ENCODE data around the gene SHOC2.

Gene SHOC2

GRCh38 chr10:110944792-110945396 lies 25.5 kb downstream of the SHOC2 start:
- DNase-seq, result no peak

- DNase-seq, result no peak
Observed at GRCh38 chr10:110946496-110946895, 27.1 kb downstream of the SHOC2 start.

- DNase-seq, result no peak
Observed at GRCh38 chr10:110947061-110947595, 27.7 kb downstream of the SHOC2 start.

DNA sequence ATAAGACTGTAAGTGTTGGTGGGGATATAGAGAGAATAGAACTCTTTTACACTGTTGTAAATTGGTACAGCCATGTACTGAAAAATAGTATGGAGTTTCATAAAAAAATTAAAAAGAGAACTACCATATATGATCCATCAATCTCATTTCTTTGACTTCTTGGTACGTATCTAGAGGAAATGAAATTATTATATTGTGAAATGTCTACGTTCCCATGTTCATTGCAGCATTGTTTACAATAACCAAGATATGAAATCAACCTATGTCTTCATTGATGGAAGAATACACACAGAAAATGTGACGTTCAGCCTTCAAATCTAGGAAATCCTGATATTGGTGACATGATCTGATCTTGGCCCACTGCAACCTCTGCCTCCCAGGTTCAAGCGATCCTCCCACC lies 32.0 kb downstream of the SHOC2 start:
- no peak for DNase-seq

GRCh38 chr10:110957606-110958005 lies 38.2 kb downstream of the SHOC2 start:
- DNase-seq, result no peak

DNA sequence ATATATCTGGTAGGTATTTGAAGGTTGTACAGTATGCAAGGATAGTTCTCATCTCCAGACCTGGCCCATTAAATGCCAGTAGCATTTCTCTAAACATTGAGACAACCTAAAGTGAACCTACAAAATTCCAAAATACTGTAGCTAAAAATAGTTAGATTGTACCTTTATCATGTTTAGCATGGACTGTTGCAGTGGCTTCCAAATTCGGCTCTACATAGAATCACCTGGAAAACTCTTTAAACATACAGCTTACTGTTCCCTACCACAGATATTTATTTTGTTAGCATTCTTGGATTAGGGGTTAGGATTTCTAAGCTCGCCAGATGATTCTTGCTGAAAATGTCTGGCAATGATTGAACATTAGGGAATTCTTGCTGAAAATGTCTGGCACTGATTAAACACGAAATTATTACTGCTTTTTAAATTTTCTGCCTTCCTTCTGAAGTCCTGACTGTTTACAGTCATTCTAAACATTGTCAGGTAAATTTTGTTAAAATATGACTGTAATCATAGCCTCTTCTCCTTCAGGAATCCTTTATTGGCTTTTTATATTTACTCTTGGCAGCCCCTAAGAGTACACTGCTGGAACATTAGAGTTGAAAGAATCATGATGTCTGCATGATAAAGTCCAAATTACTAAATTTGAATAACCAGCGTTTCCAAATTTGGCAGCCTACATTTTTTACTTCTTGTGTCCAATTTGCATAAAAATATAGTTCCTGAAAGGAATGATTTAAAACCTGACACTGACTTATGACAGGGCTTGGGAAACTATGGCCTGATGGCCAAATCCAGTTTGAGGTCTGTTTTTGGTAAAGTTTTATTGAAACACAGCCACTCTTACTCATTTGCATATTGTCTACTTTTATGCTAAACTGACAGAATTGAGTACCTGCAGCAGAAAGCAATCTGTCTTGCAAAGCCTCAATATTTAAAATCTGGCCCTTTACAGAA lies 40.3 kb downstream of the SHOC2 start:
- no peak for DNase-seq

DNA sequence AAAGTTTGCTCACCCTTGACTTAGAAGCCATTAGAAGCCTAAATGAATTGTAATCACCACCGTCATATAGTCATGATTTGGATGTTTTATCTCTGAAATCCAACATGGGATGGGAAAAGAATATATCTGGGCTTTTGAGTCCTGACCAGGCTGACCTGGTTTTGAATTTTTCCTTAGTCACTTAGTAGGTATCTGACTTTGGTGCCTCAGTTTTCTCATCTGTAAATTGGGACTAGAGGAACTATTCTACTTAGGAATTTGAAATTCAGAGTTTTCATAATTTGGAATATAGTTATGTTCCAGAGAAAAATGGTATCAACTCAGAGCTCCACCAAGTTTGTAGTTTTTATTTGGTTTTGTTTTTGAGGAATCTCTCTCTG lies 40.9 kb downstream of the SHOC2 start:
- no peak for DNase-seq

GRCh38 chr10:110962443-110962842 lies 43.0 kb downstream of the SHOC2 start:
- no peak for DNase-seq

DNA sequence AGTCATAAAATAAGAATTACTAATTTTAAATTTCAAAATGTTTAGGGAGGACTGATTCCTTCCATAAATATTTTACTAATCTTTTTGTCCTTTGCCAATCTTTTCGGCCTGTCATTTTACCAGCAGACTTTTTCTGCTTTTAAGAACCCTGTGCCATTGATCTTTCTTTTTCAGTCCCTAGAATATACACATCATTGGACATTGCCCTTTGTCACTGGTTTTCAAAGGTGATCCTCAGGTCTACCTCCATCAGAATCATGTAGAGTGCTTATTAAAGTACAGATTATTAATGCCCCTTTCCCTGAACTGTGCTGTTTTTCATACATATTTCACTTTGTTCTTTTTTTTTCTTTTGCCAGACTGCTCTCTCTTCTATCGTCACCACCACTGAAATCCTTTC lies 43.8 kb downstream of the SHOC2 start:
- no peak for DNase-seq

DNA sequence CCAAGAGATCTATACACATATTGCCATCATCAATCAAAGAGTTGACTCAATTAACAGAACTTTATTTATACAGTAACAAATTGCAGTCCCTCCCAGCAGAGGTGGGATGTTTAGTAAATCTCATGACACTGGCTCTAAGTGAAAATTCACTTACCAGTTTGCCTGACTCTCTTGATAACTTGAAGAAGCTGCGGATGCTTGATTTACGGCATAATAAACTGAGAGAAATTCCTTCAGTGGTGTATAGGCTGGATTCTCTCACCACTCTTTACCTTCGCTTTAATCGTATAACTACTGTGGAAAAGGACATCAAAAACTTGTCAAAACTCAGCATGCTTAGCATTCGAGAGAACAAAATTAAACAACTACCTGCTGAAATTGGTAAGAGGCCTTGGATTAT lies 45.3 kb downstream of the SHOC2 start:
- DNase-seq, result no peak

DNA sequence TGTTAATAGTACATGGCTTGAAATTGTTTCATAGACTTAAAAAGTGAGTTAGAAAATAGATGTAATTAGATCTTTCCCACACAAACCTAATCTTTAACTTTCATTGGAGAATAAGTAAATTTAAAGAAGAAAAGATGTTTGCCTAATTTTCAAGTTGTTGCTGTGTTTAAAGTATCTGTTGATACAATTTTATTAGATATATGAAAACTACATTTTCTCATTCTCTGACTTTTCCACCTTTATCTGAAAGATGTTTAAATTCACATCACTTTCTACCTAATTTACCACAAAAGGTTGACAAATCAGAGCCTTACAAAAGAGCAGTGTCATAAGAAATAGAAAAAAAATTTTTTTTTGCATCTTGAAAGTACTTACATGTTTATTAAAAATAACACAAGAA lies 45.8 kb downstream of the SHOC2 start:
- DNase-seq, result no peak

GRCh38 chr10:110966146-110966545 lies 46.7 kb downstream of the SHOC2 start:
- no peak for DNase-seq

- DNase-seq, result no peak
Observed at GRCh38 chr10:110967009-110967630, 47.7 kb downstream of the SHOC2 start.

- no peak for DNase-seq
Observed at GRCh38 chr10:110967645-110968044, 48.2 kb downstream of the SHOC2 start.

DNA sequence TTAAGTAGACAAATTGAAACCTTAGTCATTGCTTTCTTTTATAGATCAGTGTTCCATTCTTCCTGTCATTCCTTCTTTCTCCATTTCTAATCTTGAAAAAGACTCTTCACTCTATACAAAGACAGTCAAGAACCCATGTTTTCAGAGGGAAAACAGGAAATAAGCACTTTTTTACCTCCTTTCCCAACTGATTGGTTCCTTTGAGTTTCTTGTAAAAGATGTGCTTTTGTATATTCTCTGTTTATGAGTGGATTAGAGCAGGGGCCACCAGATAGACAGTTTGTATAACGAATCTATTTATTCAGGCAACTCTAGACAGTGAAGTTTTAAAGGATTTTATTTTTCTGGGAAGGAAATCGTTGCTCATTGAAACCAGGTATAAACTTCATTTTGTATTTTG lies 49.8 kb downstream of the SHOC2 start:
- no peak for DNase-seq

DNA sequence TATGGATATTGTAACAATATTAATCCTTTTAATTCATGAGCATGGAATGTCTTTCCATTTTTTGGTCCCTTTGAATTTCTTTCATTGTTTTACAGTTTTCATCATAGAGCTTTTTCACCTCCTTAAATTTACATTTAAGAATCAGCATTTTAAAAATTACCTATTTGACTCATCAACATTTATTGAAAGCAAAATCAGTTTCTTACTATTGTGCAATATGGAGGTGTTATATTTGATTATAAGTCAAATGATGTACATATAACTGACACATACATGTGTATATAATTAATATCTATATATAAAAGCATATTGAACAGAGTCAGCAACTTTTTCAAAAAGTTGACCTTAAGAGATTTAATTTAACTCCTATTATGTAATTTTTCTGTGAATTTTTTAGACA lies 52.2 kb downstream of the SHOC2 start:
- no peak for DNase-seq

DNA sequence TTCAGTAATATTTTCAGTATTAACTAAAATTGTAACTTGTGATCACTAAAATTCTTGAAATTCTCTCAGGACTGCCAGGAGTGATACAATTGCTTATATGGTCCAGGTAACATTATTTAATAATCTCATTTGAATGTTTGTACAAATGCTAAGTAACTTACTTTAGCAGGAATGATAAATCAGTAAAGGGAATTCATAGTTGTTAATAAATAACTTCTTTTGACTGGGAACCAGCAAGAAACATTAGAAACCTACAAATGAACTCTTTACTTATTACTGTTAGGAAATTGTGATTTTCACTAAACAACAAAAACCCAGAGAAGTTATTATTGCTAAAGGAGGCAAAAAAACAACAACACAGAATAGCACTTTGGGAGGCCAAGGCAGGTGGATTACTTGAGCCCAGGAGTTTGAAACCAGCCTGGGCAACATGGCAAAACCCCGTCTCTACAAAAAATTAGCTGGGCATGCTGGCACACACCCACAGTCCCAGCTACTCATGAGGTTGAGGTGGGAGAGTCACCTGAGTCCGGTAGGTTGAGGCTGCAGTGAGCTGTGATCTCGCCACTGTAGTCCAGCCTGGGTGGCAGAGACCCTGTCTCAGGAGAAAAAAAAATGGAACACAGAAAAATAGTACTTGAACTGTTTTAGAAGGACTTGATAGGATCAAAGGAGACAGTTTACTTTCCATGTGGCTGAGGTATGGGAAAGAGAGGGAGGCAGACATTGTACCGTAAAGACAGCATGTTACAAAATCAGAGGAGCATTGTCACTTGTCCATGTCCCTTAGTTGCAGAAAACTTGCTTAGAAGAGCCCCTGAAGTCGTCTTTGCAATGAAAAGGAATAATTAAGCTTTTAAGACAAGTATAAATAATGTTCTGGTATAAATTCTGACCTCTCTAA lies 53.1 kb downstream of the SHOC2 start:
- DNase-seq, result no peak

GRCh38 chr10:110973400-110973799 lies 54.0 kb downstream of the SHOC2 start:
- no peak for DNase-seq

- DNase-seq, result no peak
Observed at GRCh38 chr10:110976577-110976976, 57.2 kb downstream of the SHOC2 start.

DNA sequence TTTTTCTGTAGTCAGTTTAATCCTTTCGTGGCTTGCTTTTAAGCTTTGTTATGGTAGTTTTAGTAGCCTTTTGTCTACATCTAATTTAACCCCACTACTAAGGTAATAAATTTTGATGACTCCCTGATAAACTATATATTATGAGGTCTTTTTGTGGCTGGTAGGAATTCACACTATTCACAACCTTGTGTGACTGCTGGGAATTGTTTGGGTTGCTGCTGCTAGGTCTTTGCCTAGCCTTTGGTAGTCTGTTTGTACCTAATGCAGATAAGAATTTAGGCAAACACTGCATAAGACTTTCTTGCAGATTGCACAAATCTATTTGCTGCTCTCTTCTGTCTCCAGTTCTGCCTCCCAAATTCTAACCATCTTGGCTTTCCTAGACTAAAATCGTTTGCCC lies 58.3 kb downstream of the SHOC2 start:
- DNase-seq, result no peak

- no peak for DNase-seq
Observed at GRCh38 chr10:110978204-110978603, 58.8 kb downstream of the SHOC2 start.

Measured in amygdala (tissue), 56 donors.